Measurements from ENCODE around the gene FAM117A.
"Not testable (repeated sequence)": the region's sequence is repeated elsewhere in the genome, so short reads cannot be mapped to it uniquely, and the experiment has no call there.

FAM117A gene

GRCh38 chr17:49779156-49779738 lies 15.3 kb upstream of the FAM117A start:
- H3K27ac Mint-ChIP-seq = no peak overlapping the region

GRCh38 chr17:49777563-49777962 lies 13.6 kb upstream of the FAM117A start:
- Mint-ChIP-seq H3K9me3 (ENCODE audit: low read depth) (no peaks in the 10 kb centered on the region), H3K27me3 (no peaks in the 10 kb centered on the region), H3K4me3 (no peak overlapping the region), H3K27ac (no peak overlapping the region), H3K36me3 (no peaks in the 10 kb centered on the region), H3K4me1 (ENCODE audit: low read depth) (no peaks in the 10 kb centered on the region)

More at GRCh38 chr17:49779156-49779738, 15.3 kb upstream of the FAM117A start:
- peaks cover 2% of the 10 kb centered on the region for H3K36me3 Mint-ChIP-seq
- no peaks in the 10 kb centered on the region for H3K9me3 Mint-ChIP-seq (ENCODE audit: low read depth)
- H3K27me3 Mint-ChIP-seq = no peaks in the 10 kb centered on the region
- H3K4me1 Mint-ChIP-seq (ENCODE audit: low read depth) = no peaks in the 10 kb centered on the region
- H3K4me3 Mint-ChIP-seq = no peak overlapping the region

- Mint-ChIP-seq H3K4me3 (no peak overlapping the region), H3K36me3 (no peaks in the 10 kb centered on the region), H3K27ac (no peak overlapping the region), H3K27me3 (no peaks in the 10 kb centered on the region), H3K9me3 (ENCODE audit: low read depth) (no peaks in the 10 kb centered on the region), H3K4me1 (ENCODE audit: low read depth) (no peaks in the 10 kb centered on the region)
Measured at GRCh38 chr17:49776551-49777300, 12.8 kb upstream of the FAM117A start.

GRCh38 chr17:49775546-49776260 lies 11.8 kb upstream of the FAM117A start:
- Mint-ChIP-seq H3K36me3 (no peaks in the 10 kb centered on the region), H3K4me3 (no peak overlapping the region)

GRCh38 chr17:49766918-49767530 lies 3.1 kb upstream of the FAM117A start:
- Mint-ChIP-seq H3K27me3 (no peaks in the 10 kb centered on the region), H3K4me1 (ENCODE audit: low read depth) (peaks cover 23% of the 10 kb centered on the region), H3K9me3 (ENCODE audit: low read depth) (no peaks in the 10 kb centered on the region), H3K4me3 (no peak overlapping the region), H3K27ac (no peak overlapping the region), H3K36me3 (no peaks in the 10 kb centered on the region)

More at GRCh38 chr17:49775546-49776260, 11.8 kb upstream of the FAM117A start:
- no peak overlapping the region for H3K27ac Mint-ChIP-seq
- H3K27me3 Mint-ChIP-seq = no peaks in the 10 kb centered on the region
- no peaks in the 10 kb centered on the region for H3K4me1 Mint-ChIP-seq (ENCODE audit: low read depth)
- no peaks in the 10 kb centered on the region for H3K9me3 Mint-ChIP-seq (ENCODE audit: low read depth)

- Mint-ChIP-seq H3K4me3 (peak overlapping the region; percentile 75), H3K4me1 (ENCODE audit: low read depth) (peaks cover 46% of the 10 kb centered on the region), H3K27ac (peak overlapping the region; percentile 62), H3K27me3 (no peaks in the 10 kb centered on the region), H3K9me3 (ENCODE audit: low read depth) (no peaks in the 10 kb centered on the region), H3K36me3 (no peaks in the 10 kb centered on the region)
Measured at GRCh38 chr17:49764559-49765180, 739 bp upstream of the FAM117A start.

GRCh38 chr17:49762151-49762941 lies 1.6 kb downstream of the FAM117A start:
- Mint-ChIP-seq H3K4me1 (ENCODE audit: low read depth) (peaks cover 64% of the 10 kb centered on the region), H3K4me3 (peak overlapping the region; percentile 92), H3K27ac (peak overlapping the region; percentile 91), H3K9me3 (ENCODE audit: low read depth) (no peaks in the 10 kb centered on the region), H3K27me3 (no peaks in the 10 kb centered on the region), H3K36me3 (no peaks in the 10 kb centered on the region)

- peaks cover 75% of the 10 kb centered on the region for H3K4me1 Mint-ChIP-seq (ENCODE audit: low read depth)
- H3K27me3 Mint-ChIP-seq = no peaks in the 10 kb centered on the region
- no peaks in the 10 kb centered on the region for H3K9me3 Mint-ChIP-seq (ENCODE audit: low read depth)
- H3K27ac Mint-ChIP-seq = peak overlapping the region; percentile 81
- H3K4me3 Mint-ChIP-seq = peak overlapping the region; percentile 92
- no peaks in the 10 kb centered on the region for H3K36me3 Mint-ChIP-seq
Measured at GRCh38 chr17:49760932-49761558, 2.9 kb downstream of the FAM117A start.

- Mint-ChIP-seq H3K9me3 (ENCODE audit: low read depth) (no peaks in the 10 kb centered on the region), H3K4me1 (ENCODE audit: low read depth) (peaks cover 80% of the 10 kb centered on the region), H3K4me3 (peak overlapping the region; percentile 38)
Measured at GRCh38 chr17:49760296-49760695, 3.6 kb downstream of the FAM117A start.

GRCh38 chr17:49759203-49759602 lies 4.7 kb downstream of the FAM117A start:
- H3K9me3 Mint-ChIP-seq (ENCODE audit: low read depth) = no peaks in the 10 kb centered on the region

More at GRCh38 chr17:49760296-49760695, 3.6 kb downstream of the FAM117A start:
- Mint-ChIP-seq H3K36me3 (no peaks in the 10 kb centered on the region), H3K27me3 (no peaks in the 10 kb centered on the region), H3K27ac (peak overlapping the region; percentile 81)

GRCh38 chr17:49758464-49759010 lies 5.4 kb downstream of the FAM117A start:
- not testable (repeated sequence) for H3K9me3 Mint-ChIP-seq (ENCODE audit: low read depth); H3K36me3 Mint-ChIP-seq; H3K4me3 Mint-ChIP-seq; H3K27me3 Mint-ChIP-seq
- Mint-ChIP-seq H3K4me1 (ENCODE audit: low read depth) (peaks cover 84% of the 10 kb centered on the region), H3K27ac (peak overlapping the region; percentile 54)

More at GRCh38 chr17:49759203-49759602, 4.7 kb downstream of the FAM117A start:
- H3K27me3 Mint-ChIP-seq = no peaks in the 10 kb centered on the region
- H3K27ac Mint-ChIP-seq = peak overlapping the region; percentile 81
- H3K4me3 Mint-ChIP-seq = no peak overlapping the region
- no peaks in the 10 kb centered on the region for H3K36me3 Mint-ChIP-seq
- H3K4me1 Mint-ChIP-seq (ENCODE audit: low read depth) = peaks cover 80% of the 10 kb centered on the region

- no peaks in the 10 kb centered on the region for H3K9me3 Mint-ChIP-seq (ENCODE audit: low read depth)
- peak overlapping the region; percentile 8 for H3K4me3 Mint-ChIP-seq
- H3K36me3 Mint-ChIP-seq = no peaks in the 10 kb centered on the region
- no peaks in the 10 kb centered on the region for H3K27me3 Mint-ChIP-seq
- H3K27ac Mint-ChIP-seq = peak overlapping the region; percentile 62
- peaks cover 87% of the 10 kb centered on the region for H3K4me1 Mint-ChIP-seq (ENCODE audit: low read depth)
Measured at GRCh38 chr17:49757151-49757777, 6.7 kb downstream of the FAM117A start.

Data from activated naive CD8-positive, alpha-beta T cell (primary cell).